ENCODE data around the gene VAMP4. TPM values are rescaled to one million over a fixed set of nuclear protein-coding genes. Genes with fewer than 3 reads are reported as not detected.

VAMP4 gene
- total RNA-seq, 1 donor from 2014 or later, result 7.4 TPM

DNA sequence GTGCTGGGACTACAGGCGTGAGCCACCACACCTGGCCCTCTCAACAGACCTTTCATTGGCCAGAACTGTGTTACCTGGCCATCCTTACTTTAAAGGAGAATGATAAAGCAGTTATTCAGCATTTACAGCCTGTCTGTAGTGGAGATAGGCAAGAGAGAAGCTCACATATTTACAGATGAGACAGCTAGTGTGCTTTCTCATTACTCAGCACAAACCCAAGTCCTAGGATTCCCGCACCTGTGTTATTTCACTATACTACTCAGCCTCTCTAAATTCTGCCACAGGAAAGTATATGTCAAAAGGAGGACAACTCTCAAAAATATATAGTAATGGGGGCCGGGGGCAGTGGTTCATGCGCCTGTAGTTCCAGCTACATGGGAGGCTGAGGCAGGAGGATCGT, 73.5 kb downstream of the VAMP4 start:
- no peaks in the 10 kb centered on the region for H3K4me1 ChIP-seq (ENCODE audit: insufficient read depth, low read length)
- Mint-ChIP-seq H3K9me3 (ENCODE audit: unreplicated experiment) (peaks cover 2% of the 10 kb centered on the region), H3K27me3 (ENCODE audit: low read depth, unreplicated experiment) (no peaks in the 10 kb centered on the region), H3K36me3 (ENCODE audit: low read depth, unreplicated experiment) (no peaks in the 10 kb centered on the region), H3K4me1 (ENCODE audit: low read depth, unreplicated experiment) (peaks cover 14% of the 10 kb centered on the region), H3K4me3 (ENCODE audit: unreplicated experiment) (no peak overlapping the region), H3K27ac (ENCODE audit: unreplicated experiment) (no peak overlapping the region)
- no peak overlapping the region for H2AFZ ChIP-seq (ENCODE audit: low read depth, low read length)
- H3K4me2 ChIP-seq (ENCODE audit: low read length), result no peak overlapping the region
- no peak for TF ChIP-seq EZH2 (IDR thresholded peaks at IDR 0.05; ENCODE audit: insufficient read depth, low read length)
- TF ChIP-seq, protein P1, sequence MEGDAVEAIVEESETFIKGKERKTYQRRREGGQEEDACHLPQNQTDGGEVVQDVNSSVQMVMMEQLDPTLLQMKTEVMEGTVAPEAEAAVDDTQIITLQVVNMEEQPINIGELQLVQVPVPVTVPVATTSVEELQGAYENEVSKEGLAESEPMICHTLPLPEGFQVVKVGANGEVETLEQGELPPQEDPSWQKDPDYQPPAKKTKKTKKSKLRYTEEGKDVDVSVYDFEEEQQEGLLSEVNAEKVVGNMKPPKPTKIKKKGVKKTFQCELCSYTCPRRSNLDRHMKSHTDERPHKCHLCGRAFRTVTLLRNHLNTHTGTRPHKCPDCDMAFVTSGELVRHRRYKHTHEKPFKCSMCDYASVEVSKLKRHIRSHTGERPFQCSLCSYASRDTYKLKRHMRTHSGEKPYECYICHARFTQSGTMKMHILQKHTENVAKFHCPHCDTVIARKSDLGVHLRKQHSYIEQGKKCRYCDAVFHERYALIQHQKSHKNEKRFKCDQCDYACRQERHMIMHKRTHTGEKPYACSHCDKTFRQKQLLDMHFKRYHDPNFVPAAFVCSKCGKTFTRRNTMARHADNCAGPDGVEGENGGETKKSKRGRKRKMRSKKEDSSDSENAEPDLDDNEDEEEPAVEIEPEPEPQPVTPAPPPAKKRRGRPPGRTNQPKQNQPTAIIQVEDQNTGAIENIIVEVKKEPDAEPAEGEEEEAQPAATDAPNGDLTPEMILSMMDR (IDR thresholded peaks at IDR 0.05; ENCODE audit: insufficient read depth, low read depth, low read length), result no peak
- H3K27me3 ChIP-seq (ENCODE audit: insufficient read depth, low read length), result no peaks in the 10 kb centered on the region
- H3K79me2 ChIP-seq (ENCODE audit: insufficient read depth, low read length), result no peaks in the 10 kb centered on the region
- H3K4me3 ChIP-seq (ENCODE audit: insufficient read depth, low read depth, low read length), result no peak overlapping the region
- H3K27ac ChIP-seq (ENCODE audit: low read depth, low read length), result no peak overlapping the region
- H3K36me3 ChIP-seq (ENCODE audit: insufficient read depth, low read length), result no peaks in the 10 kb centered on the region
- FAIRE-seq (no peak), DNase-seq (ENCODE audit: low read depth) (no peak)
- no peak overlapping the region for H3K9ac ChIP-seq (ENCODE audit: low read length)
- H4K20me1 ChIP-seq (ENCODE audit: insufficient read depth, low read length), result no peaks in the 10 kb centered on the region
- H3K9me3 ChIP-seq (ENCODE audit: insufficient read depth, low read depth, low read length), result no peaks in the 10 kb centered on the region

DNA sequence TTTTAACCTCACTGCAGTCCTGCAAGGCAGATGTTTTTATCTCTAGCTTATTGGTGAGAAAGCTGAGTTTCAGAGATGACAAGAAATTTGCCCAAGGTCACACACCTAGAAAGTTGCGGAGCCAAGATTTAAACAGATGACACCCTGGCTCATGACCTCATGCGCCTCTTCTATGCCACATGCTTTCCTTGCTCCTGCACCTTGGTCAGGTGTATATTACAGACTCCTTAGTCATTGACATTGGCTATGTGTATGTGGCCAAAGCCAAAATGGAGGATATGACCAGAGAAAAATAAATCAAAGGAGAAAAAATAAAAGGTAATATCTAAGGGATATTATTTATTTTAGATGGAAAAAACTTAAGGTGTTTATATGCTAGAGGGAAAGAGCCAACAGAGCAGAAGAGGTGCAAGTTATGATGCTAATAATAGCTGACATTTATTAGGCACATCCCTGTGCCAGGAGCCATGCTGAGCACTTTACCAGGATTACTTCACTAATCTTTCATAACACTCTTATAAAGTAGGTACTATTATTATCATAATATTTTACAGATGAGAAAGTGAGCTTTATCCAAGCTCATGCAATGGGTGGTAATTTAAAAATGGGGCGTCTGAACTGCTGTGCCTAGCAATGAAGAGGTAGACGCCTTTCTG, 75.6 kb downstream of the VAMP4 start:
- H3K4me2 ChIP-seq (ENCODE audit: low read length), result no peak overlapping the region
- H3K27ac ChIP-seq (ENCODE audit: low read depth, low read length), result no peak overlapping the region
- H3K9ac ChIP-seq (ENCODE audit: low read length), result no peak overlapping the region
- no peak overlapping the region for H3K4me3 Mint-ChIP-seq (ENCODE audit: unreplicated experiment)
- H3K27me3 Mint-ChIP-seq (ENCODE audit: low read depth, unreplicated experiment), result no peaks in the 10 kb centered on the region
- no peaks in the 10 kb centered on the region for H3K27me3 ChIP-seq (ENCODE audit: insufficient read depth, low read length)
- no peak overlapping the region for H3K4me3 ChIP-seq (ENCODE audit: insufficient read depth, low read depth, low read length)
- FAIRE-seq, result no peak
- no peak for DNase-seq (ENCODE audit: low read depth)
- H3K27ac Mint-ChIP-seq (ENCODE audit: unreplicated experiment), result no peak overlapping the region
- H2AFZ ChIP-seq (ENCODE audit: low read depth, low read length), result no peak overlapping the region
- no peaks in the 10 kb centered on the region for H3K36me3 Mint-ChIP-seq (ENCODE audit: low read depth, unreplicated experiment)
- H3K4me1 Mint-ChIP-seq (ENCODE audit: low read depth, unreplicated experiment), result peaks cover 14% of the 10 kb centered on the region
- no peaks in the 10 kb centered on the region for H3K79me2 ChIP-seq (ENCODE audit: insufficient read depth, low read length)
- H3K36me3 ChIP-seq (ENCODE audit: insufficient read depth, low read length), result no peaks in the 10 kb centered on the region
- no peak for TF ChIP-seq EZH2 (IDR thresholded peaks at IDR 0.05; ENCODE audit: insufficient read depth, low read length)
- TF ChIP-seq, protein P1 (IDR thresholded peaks at IDR 0.05; ENCODE audit: insufficient read depth, low read depth, low read length), result no peak
- H3K4me1 ChIP-seq (ENCODE audit: insufficient read depth, low read length), result no peaks in the 10 kb centered on the region
- no peaks in the 10 kb centered on the region for H3K9me3 ChIP-seq (ENCODE audit: insufficient read depth, low read depth, low read length)
- no peaks in the 10 kb centered on the region for H3K9me3 Mint-ChIP-seq (ENCODE audit: unreplicated experiment)
- H4K20me1 ChIP-seq (ENCODE audit: insufficient read depth, low read length), result no peaks in the 10 kb centered on the region

DNA sequence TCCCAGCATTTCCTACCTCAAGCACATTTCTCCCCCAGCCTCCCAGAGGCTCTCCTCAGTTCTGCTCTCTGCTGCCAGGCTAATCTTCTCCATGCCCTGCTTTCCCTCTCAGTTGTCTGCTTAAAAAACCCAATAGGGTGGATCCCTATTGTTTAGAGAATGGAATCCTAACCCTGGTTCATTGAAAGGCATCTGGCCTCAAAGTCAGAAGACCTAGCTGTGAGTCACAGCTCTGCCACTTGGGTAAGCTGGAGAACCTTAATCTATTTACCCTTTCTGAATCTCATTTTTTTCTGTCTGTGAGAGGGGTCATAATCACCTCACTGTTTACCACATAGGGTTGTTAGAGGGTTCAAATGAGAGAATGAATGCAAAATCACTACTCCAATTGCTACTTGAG, 76.9 kb downstream of the VAMP4 start:
- Mint-ChIP-seq H3K4me1 (ENCODE audit: low read depth, unreplicated experiment) (peaks cover 14% of the 10 kb centered on the region), H3K9me3 (ENCODE audit: unreplicated experiment) (no peaks in the 10 kb centered on the region), H3K27me3 (ENCODE audit: low read depth, unreplicated experiment) (no peaks in the 10 kb centered on the region), H3K4me3 (ENCODE audit: unreplicated experiment) (no peak overlapping the region), H3K36me3 (ENCODE audit: low read depth, unreplicated experiment) (no peaks in the 10 kb centered on the region), H3K27ac (ENCODE audit: unreplicated experiment) (no peak overlapping the region)
- Histone ChIP-seq H3K9me3 (ENCODE audit: insufficient read depth, low read depth, low read length) (no peaks in the 10 kb centered on the region), H2AFZ (ENCODE audit: low read depth, low read length) (no peak overlapping the region), H4K20me1 (ENCODE audit: insufficient read depth, low read length) (no peaks in the 10 kb centered on the region), H3K9ac (ENCODE audit: low read length) (no peak overlapping the region), H3K4me2 (ENCODE audit: low read length) (no peak overlapping the region), H3K27me3 (ENCODE audit: insufficient read depth, low read length) (no peaks in the 10 kb centered on the region), H3K36me3 (ENCODE audit: insufficient read depth, low read length) (no peaks in the 10 kb centered on the region), H3K4me3 (ENCODE audit: insufficient read depth, low read depth, low read length) (no peak overlapping the region), H3K4me1 (ENCODE audit: insufficient read depth, low read length) (no peaks in the 10 kb centered on the region), H3K79me2 (ENCODE audit: insufficient read depth, low read length) (no peaks in the 10 kb centered on the region), H3K27ac (ENCODE audit: low read depth, low read length) (no peak overlapping the region)
- TF ChIP-seq EZH2 (IDR thresholded peaks at IDR 0.05; ENCODE audit: insufficient read depth, low read length), result no peak
- no peak for DNase-seq (ENCODE audit: low read depth)
- no peak for FAIRE-seq
